ENCODE measurements around the gene CPLX1.

CPLX1 gene

GRCh38 chr4:848803-849477, 23.0 kb upstream of the CPLX1 start:
- no peaks in the 10 kb centered on the region for H3K36me3 ChIP-seq (ENCODE audit: insufficient read depth, low read length)

GRCh38 chr4:848307-848691, 22.4 kb upstream of the CPLX1 start:
- Histone ChIP-seq H3K4me1 (ENCODE audit: insufficient read depth, low read length) (no peaks in the 10 kb centered on the region; the same call in 1 of the 2 replicates), H3K9ac (ENCODE audit: low read depth, low read length) (no peak overlapping the region), H3K9me3 (ENCODE audit: control insufficient read depth, insufficient read depth, low read length) (no peaks in the 10 kb centered on the region), H3K36me3 (ENCODE audit: insufficient read depth, low read length) (no peaks in the 10 kb centered on the region)

More at GRCh38 chr4:848803-849477, 23.0 kb upstream of the CPLX1 start:
- Histone ChIP-seq H3K9me3 (ENCODE audit: control insufficient read depth, insufficient read depth, low read length) (no peaks in the 10 kb centered on the region), H3K4me1 (ENCODE audit: insufficient read depth, low read length) (no peaks in the 10 kb centered on the region; the same call in 1 of the 2 replicates), H3K9ac (ENCODE audit: low read depth, low read length) (no peak overlapping the region)

- no peaks in the 10 kb centered on the region for H3K36me3 ChIP-seq (ENCODE audit: insufficient read depth, low read length)
- no peaks in the 10 kb centered on the region; the same call in 1 of the 2 replicates for H3K4me1 ChIP-seq (ENCODE audit: insufficient read depth, low read length)
- no peak overlapping the region for H3K9ac ChIP-seq (ENCODE audit: low read depth, low read length)
- H3K9me3 ChIP-seq (ENCODE audit: control insufficient read depth, insufficient read depth, low read length): no peaks in the 10 kb centered on the region
Measured at GRCh38 chr4:845836-846251, 19.9 kb upstream of the CPLX1 start.

- H3K4me1 ChIP-seq (ENCODE audit: insufficient read depth, low read length): no peaks in the 10 kb centered on the region; the same call in 1 of the 2 replicates
- H3K36me3 ChIP-seq (ENCODE audit: insufficient read depth, low read length): no peaks in the 10 kb centered on the region
- H3K9ac ChIP-seq (ENCODE audit: low read depth, low read length): no peak overlapping the region
- H3K9me3 ChIP-seq (ENCODE audit: control insufficient read depth, insufficient read depth, low read length): no peaks in the 10 kb centered on the region
Measured at GRCh38 chr4:845233-845835, 19.4 kb upstream of the CPLX1 start.

- no peaks in the 10 kb centered on the region for H3K9me3 ChIP-seq (ENCODE audit: control insufficient read depth, insufficient read depth, low read length)
- H3K9ac ChIP-seq (ENCODE audit: low read depth, low read length): no peak overlapping the region
- H3K36me3 ChIP-seq (ENCODE audit: insufficient read depth, low read length): no peaks in the 10 kb centered on the region
- no peaks in the 10 kb centered on the region; the same call in 1 of the 2 replicates for H3K4me1 ChIP-seq (ENCODE audit: insufficient read depth, low read length)
Measured at GRCh38 chr4:844752-845232, 18.9 kb upstream of the CPLX1 start.

- Histone ChIP-seq H3K9me3 (ENCODE audit: control insufficient read depth, insufficient read depth, low read length) (peaks cover 3% of the 10 kb centered on the region; the same call in 1 of the 2 replicates), H3K36me3 (ENCODE audit: insufficient read depth, low read length) (no peaks in the 10 kb centered on the region), H3K9ac (ENCODE audit: low read depth, low read length) (no peak overlapping the region), H3K4me1 (ENCODE audit: insufficient read depth, low read length) (no peaks in the 10 kb centered on the region)
Measured at GRCh38 chr4:839675-840443, 13.9 kb upstream of the CPLX1 start.

GRCh38 chr4:837772-838171, 11.8 kb upstream of the CPLX1 start:
- Histone ChIP-seq H3K4me1 (ENCODE audit: insufficient read depth, low read length) (no peaks in the 10 kb centered on the region), H3K36me3 (ENCODE audit: insufficient read depth, low read length) (no peaks in the 10 kb centered on the region), H3K9me3 (ENCODE audit: control insufficient read depth, insufficient read depth, low read length) (peaks cover 3% of the 10 kb centered on the region; the same call in 1 of the 2 replicates), H3K9ac (ENCODE audit: low read depth, low read length) (no peak overlapping the region)

GRCh38 chr4:836750-837301, 10.9 kb upstream of the CPLX1 start:
- peaks cover 3% of the 10 kb centered on the region; the same call in 1 of the 2 replicates for H3K9me3 ChIP-seq (ENCODE audit: control insufficient read depth, insufficient read depth, low read length)
- no peaks in the 10 kb centered on the region for H3K36me3 ChIP-seq (ENCODE audit: insufficient read depth, low read length)
- H3K9ac ChIP-seq (ENCODE audit: low read depth, low read length): no peak overlapping the region
- H3K4me1 ChIP-seq (ENCODE audit: insufficient read depth, low read length): no peaks in the 10 kb centered on the region

- Histone ChIP-seq H3K9ac (ENCODE audit: low read depth, low read length) (no peak overlapping the region), H3K4me1 (ENCODE audit: insufficient read depth, low read length) (no peaks in the 10 kb centered on the region), H3K9me3 (ENCODE audit: control insufficient read depth, insufficient read depth, low read length) (peaks cover 3% of the 10 kb centered on the region; the same call in 1 of the 2 replicates), H3K36me3 (ENCODE audit: insufficient read depth, low read length) (no peaks in the 10 kb centered on the region)
Measured at GRCh38 chr4:836003-836511, 10.1 kb upstream of the CPLX1 start.

- Histone ChIP-seq H3K9ac (ENCODE audit: low read depth, low read length) (no peak overlapping the region), H3K4me1 (ENCODE audit: insufficient read depth, low read length) (no peaks in the 10 kb centered on the region; the same call in 1 of the 2 replicates), H3K9me3 (ENCODE audit: control insufficient read depth, insufficient read depth, low read length) (peaks cover 3% of the 10 kb centered on the region; the same call in 1 of the 2 replicates), H3K36me3 (ENCODE audit: insufficient read depth, low read length) (no peaks in the 10 kb centered on the region)
Measured at GRCh38 chr4:835148-836002, 9.4 kb upstream of the CPLX1 start.

GRCh38 chr4:834368-835147, 8.6 kb upstream of the CPLX1 start:
- no peaks in the 10 kb centered on the region for H3K36me3 ChIP-seq (ENCODE audit: insufficient read depth, low read length)
- no peak overlapping the region for H3K9ac ChIP-seq (ENCODE audit: low read depth, low read length)

GRCh38 chr4:833731-834367, 7.9 kb upstream of the CPLX1 start:
- H3K9ac ChIP-seq (ENCODE audit: low read depth, low read length): no peak overlapping the region
- H3K4me1 ChIP-seq (ENCODE audit: insufficient read depth, low read length): no peaks in the 10 kb centered on the region; the same call in 1 of the 2 replicates
- no peaks in the 10 kb centered on the region for H3K36me3 ChIP-seq (ENCODE audit: insufficient read depth, low read length)
- peaks cover 3% of the 10 kb centered on the region; the same call in 1 of the 2 replicates for H3K9me3 ChIP-seq (ENCODE audit: control insufficient read depth, insufficient read depth, low read length)

More at GRCh38 chr4:834368-835147, 8.6 kb upstream of the CPLX1 start:
- peaks cover 3% of the 10 kb centered on the region; the same call in 1 of the 2 replicates for H3K9me3 ChIP-seq (ENCODE audit: control insufficient read depth, insufficient read depth, low read length)
- H3K4me1 ChIP-seq (ENCODE audit: insufficient read depth, low read length): no peaks in the 10 kb centered on the region; the same call in 1 of the 2 replicates

Data from ES-I3 (cell line).